HG03103 (cell line): ENCODE measurements around the gene PCBP4.
A peak's percentile ranks its signal among the peaks of the same experiment; 100 is the strongest.

Source experiments
- ATAC-seq: cut with Tn5 transposase; IDR thresholded peaks from one replicate; pipeline ENCODE4 v1.9.1; 2021; ENCODE audit warnings: low read depth; ENCODE audit not compliant: unreplicated experiment

The PCBP4 gene

DNA sequence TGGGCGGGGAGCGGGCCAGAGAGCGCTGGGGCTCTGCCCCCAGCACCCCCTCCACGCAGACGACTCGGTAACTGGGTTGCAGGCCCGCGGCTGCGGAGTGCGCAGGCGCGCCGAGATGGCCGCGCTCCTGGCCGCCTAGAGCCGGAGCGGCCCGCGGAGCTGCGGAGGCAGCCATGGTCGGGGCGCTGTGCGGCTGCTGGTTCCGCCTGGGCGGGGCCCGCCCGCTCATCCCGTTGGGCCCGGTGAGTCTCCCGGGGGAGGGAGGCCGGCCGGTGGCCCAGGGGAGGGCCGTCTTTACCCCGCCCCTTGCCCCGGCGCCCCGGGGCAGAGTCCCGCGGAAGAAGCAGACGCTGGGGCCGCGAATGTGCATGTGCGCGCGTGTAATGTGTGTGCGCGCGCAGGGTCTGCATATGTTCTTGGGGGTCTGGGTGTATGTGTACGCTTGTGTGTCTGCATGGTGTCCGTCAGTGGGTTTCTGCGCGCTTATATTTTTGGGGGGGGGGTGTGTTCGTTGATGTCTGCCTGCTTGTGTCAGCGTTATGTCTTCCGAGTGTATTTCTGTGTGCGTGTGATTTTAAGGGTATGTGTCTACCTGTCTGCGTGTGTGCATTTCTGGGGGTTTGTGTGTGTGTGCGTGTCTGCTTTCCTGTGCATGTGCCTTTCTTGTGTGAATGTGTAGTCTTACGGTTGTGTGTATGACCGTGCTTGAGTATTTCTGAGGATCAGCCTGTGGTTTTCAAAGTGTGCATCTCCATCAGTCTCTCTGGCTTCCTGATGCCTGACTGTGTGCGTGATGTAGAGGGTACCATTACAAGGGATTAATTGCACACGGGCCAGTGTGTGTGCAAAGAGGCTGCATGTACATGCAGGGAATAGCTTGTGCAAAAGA lies 8.0 kb upstream of the PCBP4 start, which contains the start of gene ABHD14A:
TSS of gene ABHD14A (plus strand) at position 102 of the 889 bp plus-strand sequence. CDS start at position 174, 72 bp downstream.
- peak; percentile 55 for ATAC-seq

DNA sequence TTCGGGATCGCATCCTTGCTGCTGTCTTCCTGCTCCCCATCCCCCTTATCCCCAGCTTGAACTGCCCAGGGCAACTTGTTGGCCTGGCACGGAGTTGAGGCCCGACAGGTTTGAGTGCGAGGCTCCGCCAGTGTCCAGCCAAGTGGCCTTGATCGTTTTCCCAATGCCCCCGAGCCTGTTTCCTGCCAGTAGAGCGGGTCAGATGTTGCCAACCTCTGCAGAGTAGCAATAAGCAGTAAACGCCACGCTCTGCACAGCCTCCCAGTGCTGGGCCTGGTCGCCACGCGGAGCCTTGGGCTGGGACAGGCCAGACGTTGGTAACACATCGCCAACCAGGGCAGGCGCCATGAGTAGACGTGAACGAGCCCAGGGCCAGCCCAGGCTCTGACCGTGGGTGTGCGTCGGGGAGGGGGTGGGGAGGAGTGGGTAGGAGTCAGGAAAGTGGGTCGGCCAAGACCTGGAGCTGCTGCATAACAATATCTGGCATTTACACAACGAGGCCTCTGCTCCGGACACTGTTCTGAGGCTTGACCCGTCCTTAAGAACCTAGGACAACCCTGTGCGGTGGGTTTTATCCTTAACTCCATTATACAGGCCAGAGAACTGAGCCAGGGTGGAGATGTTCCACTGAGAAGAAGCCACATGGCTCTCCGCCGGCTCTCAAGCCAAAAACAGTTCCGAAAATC lies 7.2 kb upstream of the PCBP4 start:
- ATAC-seq: no peak

DNA sequence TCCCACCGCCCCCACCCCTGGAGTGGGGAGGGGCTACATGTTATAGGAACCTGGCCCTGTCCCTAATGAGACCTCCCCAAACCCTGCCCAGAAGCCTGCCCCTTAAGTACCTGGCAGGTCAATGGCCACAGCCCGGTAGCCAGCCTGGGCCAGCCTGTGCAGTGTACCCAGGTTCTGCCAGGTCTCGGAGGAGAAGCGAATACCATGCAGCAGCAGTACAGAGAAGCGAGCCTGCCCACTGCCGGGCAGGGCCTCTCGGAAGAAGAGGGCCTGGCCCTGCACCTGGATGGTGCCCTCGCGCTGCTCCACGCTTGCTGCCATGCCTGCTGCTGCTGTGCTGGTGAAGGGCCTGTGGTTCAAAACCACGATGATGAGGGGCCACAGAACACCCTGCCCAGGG lies 4.1 kb upstream of the PCBP4 start:
- ATAC-seq: no peak

GRCh38 chr3:51970606-51971300 lies 3.5 kb upstream of the PCBP4 start:
- no peak for ATAC-seq

GRCh38 chr3:51969841-51970240 lies 2.6 kb upstream of the PCBP4 start:
- ATAC-seq: no peak

DNA sequence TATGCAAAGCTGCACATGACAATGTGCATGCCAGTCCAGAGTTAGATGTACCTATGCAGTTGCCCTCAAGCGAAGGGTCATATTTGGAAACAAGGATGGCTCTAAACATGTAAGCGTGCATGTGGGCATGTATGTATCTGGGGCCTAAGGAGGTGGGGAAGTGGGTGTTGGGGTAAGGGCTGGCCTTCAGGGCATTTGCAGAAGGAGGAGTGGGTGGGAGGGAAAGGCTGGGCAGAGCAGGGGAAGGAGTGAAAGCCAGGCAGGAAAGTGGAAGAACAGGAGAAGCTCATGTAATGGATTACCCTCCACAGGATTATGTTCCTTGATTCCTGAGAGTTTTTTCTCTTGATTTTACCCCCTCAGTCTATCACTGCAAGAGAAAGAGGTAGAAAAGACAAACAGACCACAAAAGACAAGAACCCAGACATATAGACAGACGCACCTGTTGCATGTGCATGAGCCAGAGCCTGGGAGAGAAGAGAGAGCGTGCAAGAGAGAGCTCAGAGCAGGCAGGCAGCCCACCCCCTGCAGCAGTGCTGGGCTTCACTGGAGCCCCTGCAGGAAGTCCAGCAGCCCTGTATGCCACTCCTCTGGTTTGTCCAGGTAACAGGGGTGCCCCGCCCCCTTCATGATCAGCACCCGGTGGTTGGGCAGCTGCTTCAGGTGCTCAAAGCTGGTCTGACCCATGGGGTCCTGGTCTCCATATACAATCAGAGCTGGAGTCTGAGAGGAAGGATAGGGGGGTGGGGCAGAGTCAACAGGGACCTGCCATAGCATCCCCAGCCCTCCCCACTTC lies 1.8 kb upstream of the PCBP4 start:
- no peak for ATAC-seq

GRCh38 chr3:51968170-51968775 lies 1.0 kb upstream of the PCBP4 start:
- no peak for ATAC-seq

- ATAC-seq: no peak
These were observed 301 bp downstream of the PCBP4 start for GRCh38 chr3:51966922-51967383.

- ATAC-seq: no peak
These were observed 768 bp downstream of the PCBP4 start for GRCh38 chr3:51966486-51966885.

DNA sequence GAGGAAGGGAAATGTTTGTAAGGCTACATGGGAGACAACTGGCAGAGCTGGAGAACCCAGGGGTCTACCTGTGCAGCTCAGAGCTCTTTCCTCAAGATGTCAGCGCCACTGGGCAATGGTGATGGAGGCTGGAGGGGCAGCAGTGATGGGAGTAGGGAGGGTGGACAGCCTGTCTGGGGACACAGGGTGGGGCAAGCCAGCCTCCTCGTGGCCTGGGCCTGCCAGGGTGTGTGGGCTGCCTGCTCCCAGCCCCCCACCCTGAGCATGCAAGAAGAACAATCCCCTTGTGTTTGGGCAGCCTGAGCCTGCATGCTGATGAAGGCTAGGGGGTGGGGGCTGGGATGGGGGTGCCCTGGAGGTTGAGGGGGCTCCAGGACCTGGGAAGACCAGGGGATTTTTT lies 1.2 kb downstream of the PCBP4 start:
- no peak for ATAC-seq

DNA sequence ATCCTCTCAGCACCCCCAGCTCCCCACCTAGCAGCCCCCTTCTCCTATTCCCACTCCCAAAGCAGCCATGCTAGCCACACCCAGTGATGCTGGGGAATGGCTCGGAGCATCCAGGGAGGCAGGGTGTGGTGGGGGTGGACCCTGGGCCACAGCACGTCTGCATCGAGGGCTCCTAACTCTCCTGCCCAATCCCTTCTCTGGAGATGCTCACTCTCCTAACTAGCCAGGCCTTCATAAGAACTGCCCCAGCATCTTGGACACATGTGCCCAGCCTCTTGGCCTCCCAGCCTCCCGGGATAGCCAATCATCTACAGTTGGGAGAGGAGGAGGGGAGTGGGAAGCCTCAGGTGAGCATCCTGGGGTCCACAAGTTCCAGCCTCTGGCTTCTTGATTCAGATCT lies 2.7 kb downstream of the PCBP4 start:
- ATAC-seq: no peak

- no peak for ATAC-seq
These were observed 3.3 kb downstream of the PCBP4 start for GRCh38 chr3:51963951-51964451.

GRCh38 chr3:51962854-51963530 lies 4.3 kb downstream of the PCBP4 start:
- no peak for ATAC-seq

DNA sequence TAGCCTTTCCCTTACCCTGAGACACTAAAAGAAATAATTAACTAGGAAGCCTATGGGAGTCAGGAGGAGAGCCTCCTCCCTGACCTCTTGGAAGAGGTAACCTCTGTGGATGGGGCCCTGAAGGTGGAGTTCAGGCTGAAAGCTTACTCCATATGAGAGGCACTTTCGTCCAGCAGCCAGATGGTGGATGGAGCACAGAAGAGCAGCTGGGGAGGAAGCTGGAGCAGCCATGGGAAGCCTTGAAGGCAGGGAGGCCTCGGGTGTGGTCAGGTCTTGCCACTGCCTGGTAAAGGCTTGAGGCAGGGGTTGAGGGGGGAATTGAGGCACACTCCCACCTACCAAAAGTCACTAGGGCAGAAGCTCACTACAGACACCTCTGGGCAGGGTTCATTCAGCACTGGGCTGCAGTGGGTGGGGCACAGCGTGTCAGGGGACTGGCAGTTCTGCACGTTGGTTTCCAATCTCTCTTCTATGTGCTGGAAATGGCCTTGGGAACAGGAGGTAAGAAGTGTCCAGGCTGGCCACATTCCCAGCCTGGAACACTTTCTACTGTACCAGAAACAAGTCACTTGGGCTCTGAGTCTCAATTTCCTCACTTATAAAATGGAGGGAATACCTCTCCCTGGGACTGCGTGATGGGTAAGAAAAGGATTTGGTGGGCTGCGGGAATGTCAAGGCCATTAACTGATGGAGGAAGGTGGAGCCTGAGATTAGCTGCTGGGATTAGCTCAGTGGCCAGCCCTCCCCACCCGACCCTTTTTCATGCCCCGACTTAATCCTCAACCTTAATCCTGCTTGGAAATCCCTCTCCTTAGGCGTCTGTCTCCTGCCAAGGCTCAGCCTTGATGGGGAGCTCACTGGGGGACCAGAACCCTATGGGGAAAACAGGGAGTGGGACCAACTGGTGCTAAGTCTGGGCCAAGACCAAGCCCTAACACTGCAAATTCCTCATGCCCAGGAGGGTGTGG lies 5.4 kb downstream of the PCBP4 start:
- ATAC-seq: no peak

GRCh38 chr3:51961011-51961410 lies 6.2 kb downstream of the PCBP4 start:
- ATAC-seq: no peak

GRCh38 chr3:51960386-51960785 lies 6.9 kb downstream of the PCBP4 start:
- ATAC-seq: no peak

DNA sequence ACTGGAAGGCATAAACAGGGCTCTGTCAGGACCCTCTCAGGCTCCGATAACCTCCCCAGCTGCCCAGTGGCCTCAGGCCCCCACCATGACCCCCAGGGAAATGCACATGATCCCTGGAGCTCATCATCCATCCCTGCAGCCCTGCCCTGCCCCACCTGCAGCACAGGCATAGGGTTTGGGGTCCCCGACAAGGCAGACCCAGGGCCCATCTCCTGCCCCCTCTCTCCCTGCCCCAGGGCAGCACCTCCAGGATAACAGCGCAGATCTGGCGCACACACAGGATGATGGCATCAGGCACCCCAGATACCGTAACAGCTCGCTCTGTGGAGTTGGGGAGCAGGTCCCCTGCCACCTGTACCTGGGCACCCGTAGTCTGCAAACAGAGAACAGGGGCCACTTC lies 7.6 kb downstream of the PCBP4 start:
- no peak for ATAC-seq
